GM12873 (cell line): ENCODE measurements around the gene SCRT2.

Source experiments
- TF ChIP-seq, protein P1 (sequence below): IDR thresholded peaks from 2 replicates; pipeline ENCODE4 v1.5.1; 2012; ENCODE audit warnings: low read depth, mild to moderate bottlenecking, moderate library complexity, low read length, control low read depth; ENCODE audit not compliant: insufficient read depth; ENCODE audit errors: missing control alignments

Gene SCRT2

DNA sequence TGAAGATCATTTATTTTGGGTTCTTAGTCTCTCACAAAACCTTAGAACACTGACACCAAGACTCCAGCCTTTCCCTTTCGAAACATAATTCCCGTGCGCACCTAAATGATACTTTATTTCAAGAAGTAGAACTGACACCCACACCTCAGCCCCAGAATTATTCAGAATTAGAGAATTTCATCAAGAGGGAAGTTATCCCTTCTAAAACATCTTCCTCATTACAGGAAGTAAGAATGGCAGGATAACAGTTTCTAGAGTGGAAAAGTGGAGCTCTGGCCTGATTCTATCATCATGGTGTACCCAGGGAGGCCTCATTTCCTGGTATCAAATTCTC lies 21.2 kb downstream of the SCRT2 start:
- TF ChIP-seq, protein P1, sequence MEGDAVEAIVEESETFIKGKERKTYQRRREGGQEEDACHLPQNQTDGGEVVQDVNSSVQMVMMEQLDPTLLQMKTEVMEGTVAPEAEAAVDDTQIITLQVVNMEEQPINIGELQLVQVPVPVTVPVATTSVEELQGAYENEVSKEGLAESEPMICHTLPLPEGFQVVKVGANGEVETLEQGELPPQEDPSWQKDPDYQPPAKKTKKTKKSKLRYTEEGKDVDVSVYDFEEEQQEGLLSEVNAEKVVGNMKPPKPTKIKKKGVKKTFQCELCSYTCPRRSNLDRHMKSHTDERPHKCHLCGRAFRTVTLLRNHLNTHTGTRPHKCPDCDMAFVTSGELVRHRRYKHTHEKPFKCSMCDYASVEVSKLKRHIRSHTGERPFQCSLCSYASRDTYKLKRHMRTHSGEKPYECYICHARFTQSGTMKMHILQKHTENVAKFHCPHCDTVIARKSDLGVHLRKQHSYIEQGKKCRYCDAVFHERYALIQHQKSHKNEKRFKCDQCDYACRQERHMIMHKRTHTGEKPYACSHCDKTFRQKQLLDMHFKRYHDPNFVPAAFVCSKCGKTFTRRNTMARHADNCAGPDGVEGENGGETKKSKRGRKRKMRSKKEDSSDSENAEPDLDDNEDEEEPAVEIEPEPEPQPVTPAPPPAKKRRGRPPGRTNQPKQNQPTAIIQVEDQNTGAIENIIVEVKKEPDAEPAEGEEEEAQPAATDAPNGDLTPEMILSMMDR: no peak

DNA sequence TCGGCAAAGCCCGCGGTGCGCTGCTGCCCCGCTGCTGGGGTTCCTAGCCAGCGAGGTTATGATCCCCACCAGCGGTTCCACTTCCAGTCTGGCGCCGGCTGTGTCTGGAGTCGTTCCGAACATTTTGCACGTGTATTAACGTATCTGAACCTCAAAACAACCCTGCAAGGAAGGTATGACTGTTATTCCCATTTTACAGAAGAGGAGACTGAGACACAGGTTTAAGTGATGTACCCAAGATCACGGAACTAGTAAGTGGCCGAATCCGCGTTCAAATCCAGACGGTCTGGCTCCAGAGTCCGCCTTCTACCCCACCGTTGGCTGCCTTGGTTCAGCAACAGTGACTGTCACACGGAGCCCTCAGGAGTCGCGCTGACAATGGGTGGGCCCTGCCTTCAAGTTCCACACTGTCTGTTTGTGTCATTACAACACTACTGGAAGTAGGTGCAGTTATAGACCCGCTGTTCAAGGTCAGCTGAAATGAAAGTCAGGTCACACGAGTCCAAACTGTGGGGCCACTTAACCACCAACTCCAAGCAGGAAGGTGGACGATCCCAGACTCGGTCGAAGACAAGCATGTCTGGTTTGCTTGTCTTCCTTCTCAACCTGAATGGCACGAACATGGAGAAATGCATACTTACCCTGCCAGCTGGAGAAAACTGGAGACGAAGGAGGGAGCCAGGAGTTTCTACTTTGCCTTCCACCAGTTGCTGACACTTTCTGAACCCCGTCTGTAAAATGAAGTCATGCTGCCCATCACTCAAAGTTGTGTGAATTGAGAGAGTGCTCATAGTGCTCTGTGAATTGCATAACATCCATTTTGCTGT lies 21.8 kb downstream of the SCRT2 start:
- TF ChIP-seq, protein P1: no peak

- TF ChIP-seq, protein P1: peak; percentile 61
Measured at GRCh38 chr20:653110-653589, 22.5 kb downstream of the SCRT2 start, which contains the start of gene SRXN1. Gene SRXN1 (minus strand): TSS chr20:653200. CDS start chr20:653185, 15 bp downstream.

GRCh38 chr20:652615-653109 lies 22.9 kb downstream of the SCRT2 start:
- TF ChIP-seq, protein P1: no peak

DNA sequence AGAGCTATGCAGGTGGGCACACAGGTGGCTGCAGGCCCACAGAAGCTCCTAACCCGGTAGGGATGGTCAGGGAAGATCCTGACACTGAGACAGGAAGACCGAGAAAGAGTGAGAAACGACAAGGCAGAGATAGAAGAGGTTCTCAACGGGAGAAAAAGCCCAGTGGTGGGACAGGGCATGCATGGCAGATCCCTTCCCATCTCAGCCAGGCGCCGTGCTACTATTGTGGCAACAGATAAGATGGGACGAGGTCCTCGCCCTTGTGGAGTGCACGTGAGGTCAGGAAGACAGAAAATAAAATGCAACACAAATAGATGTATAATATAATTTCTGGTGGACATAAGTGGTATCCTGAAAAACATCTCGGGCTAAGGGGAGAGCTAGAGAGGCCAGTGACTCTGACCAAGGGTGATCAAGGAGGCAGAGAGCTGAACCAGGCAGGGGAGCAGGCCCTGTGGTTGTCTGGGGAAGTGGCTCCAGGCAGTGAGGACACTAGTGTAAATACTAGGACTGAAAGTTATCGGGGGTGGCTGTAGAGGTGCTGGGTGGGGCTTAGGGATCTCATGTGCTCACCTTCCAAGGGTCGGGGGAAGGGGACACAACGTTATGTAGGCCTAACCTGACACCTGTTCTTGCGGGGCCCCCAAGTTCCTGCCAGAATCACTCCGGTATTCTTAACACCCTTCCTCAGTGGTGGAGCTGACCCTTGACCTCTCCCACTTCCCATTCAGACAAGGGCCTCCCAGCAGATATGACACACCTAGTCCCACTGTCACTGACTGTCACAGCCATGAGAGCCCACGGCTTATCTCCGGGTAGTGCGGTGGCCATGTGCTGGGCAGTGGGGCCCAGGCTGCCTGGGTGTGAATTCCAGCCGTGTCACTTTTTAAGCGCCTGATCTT lies 23.6 kb downstream of the SCRT2 start:
- TF ChIP-seq, protein P1: no peak

DNA sequence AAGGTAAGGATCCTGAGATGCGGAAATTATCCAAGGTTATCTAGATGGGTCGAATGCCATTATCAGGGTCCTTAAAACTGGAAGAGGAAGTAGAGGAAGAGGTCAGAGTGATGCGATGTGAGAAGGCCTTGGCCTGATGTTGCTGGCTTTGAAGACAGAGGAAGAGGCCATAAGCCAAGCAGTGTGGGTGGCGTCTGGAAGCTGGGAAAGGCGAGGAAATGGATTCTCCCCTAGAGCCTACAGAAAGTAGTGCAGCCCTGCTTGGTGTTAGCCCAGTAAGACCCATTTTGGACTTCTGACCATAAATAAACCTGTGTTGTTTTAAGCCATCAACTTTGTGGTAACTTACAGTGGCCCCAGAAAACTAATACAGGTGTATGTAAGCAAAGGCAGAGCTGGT lies 24.6 kb downstream of the SCRT2 start:
- TF ChIP-seq, protein P1: peak; percentile 20

DNA sequence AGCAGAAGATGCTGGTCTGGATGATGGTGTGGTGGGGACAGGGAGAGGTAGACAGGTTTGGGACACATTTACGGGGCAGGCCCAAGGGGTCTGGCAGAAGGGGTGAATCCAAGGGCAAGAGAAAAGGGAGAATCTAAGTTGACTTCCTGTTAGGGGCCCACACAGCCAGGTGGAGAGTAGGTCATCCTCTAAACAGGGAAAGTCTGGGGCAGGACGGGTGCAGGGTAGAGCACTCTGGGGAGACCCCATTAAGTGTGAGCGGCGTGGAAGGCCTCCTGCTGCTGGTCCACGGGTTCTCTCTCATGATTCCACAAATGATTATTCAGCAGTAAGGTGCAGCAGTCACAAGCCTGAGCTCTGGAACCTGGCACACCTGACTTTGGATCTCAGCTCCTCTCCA lies 25.3 kb downstream of the SCRT2 start:
- TF ChIP-seq, protein P1: no peak
